WTC11 (cell line): ENCODE data around the gene GEMIN5.

Experiments
- CREM ChIP-seq: sonication (generic); formaldehyde crosslinking; IDR thresholded peaks from 2 replicates; pipeline ENCODE4 v1.8.1; 2022; ENCODE audit warnings: mild to moderate bottlenecking, missing genetic modification reagents, moderate library complexity
- CTCF ChIP-seq: fragments of 200-600 bp; IDR thresholded peaks from 2 replicates; pipeline ENCODE4 v1.8.0; 2022; ENCODE audit warnings: antibody characterized with exemption
- E2F5 ChIP-seq: sonication (generic); formaldehyde crosslinking; IDR thresholded peaks from 2 replicates; pipeline ENCODE4 v1.8.1; 2022; ENCODE audit warnings: mild to moderate bottlenecking, moderate library complexity, missing genetic modification reagents
- ESRRA ChIP-seq: sonication (generic); formaldehyde crosslinking; IDR thresholded peaks from 2 replicates; pipeline ENCODE4 v1.8.1; 2022; ENCODE audit warnings: mild to moderate bottlenecking, missing genetic modification reagents, borderline replicate concordance
- GRHL2 ChIP-seq: fragments of 250-450 bp; sonication (Bioruptor Pico); IDR thresholded peaks from 2 replicates; pipeline ENCODE4 v1.8.0; 2022; ENCODE audit warnings: mild to moderate bottlenecking, moderate library complexity; ENCODE audit not compliant: insufficient replicate concordance, severe bottlenecking
- GTF2I ChIP-seq: fragments of 250-450 bp; sonication (Bioruptor Pico); conservative IDR thresholded peaks from 2 replicates; pipeline ENCODE4 v1.4.0; 2021; ENCODE audit warnings: mild to moderate bottlenecking
- IRF1 ChIP-seq: sonication (generic); formaldehyde crosslinking; IDR thresholded peaks from 2 replicates; pipeline ENCODE4 v1.8.0; 2023; ENCODE audit warnings: missing genetic modification reagents
- MAX ChIP-seq: sonication (generic); formaldehyde crosslinking; IDR thresholded peaks from 2 replicates; pipeline ENCODE4 v1.8.0; 2022; ENCODE audit warnings: mild to moderate bottlenecking, missing genetic modification reagents
- NR2C2 ChIP-seq: sonication (generic); formaldehyde crosslinking; IDR thresholded peaks from 2 replicates; pipeline ENCODE4 v1.8.0; 2022; ENCODE audit warnings: mild to moderate bottlenecking, missing genetic modification reagents
- RELA ChIP-seq: sonication (generic); formaldehyde crosslinking; IDR thresholded peaks from 2 replicates; pipeline ENCODE4 v1.8.1; 2022; ENCODE audit warnings: missing genetic modification reagents, mild to moderate bottlenecking, borderline replicate concordance
- TCF7 ChIP-seq: sonication (generic); formaldehyde crosslinking; IDR thresholded peaks from 2 replicates; pipeline ENCODE4 v1.8.0; 2022; ENCODE audit warnings: mild to moderate bottlenecking, low read depth, missing genetic modification reagents, moderate library complexity
- ZNF121 ChIP-seq: sonication (generic); formaldehyde crosslinking; IDR thresholded peaks from 2 replicates; pipeline ENCODE4 v1.8.0; 2023; ENCODE audit warnings: missing genetic modification reagents
- TF ChIP-seq, protein P1 (sequence below): fragments of 250-450 bp; sonication (Bioruptor Pico); IDR thresholded peaks from 2 replicates; pipeline ENCODE4 v2.1.2; 2022; ENCODE audit warnings: mild to moderate bottlenecking, moderate library complexity
- TF ChIP-seq, protein P2 (sequence below): sonication (generic); formaldehyde crosslinking; conservative IDR thresholded peaks from 2 replicates; pipeline ENCODE4 v1.8.1; 2022; ENCODE audit warnings: mild to moderate bottlenecking, missing genetic modification reagents

GRCh38 chr5:154851351-154851750 is 86.7 kb downstream of the GEMIN5 start:
- TF ChIP-seq ESRRA (no peak), TCF7 (CRISPR knock-in tag) (no peak), CTCF (no peak), MAX (CRISPR knock-in tag) (no peak), GRHL2 (CRISPR knock-in tag) (no peak), E2F5 (no peak), NR2C2 (CRISPR knock-in tag) (no peak), IRF1 (CRISPR knock-in tag) (no peak), RELA (CRISPR knock-in tag) (no peak), ZNF121 (CRISPR knock-in tag) (no peak), GTF2I (CRISPR knock-in tag) (no peak), CREM (no peak)
- TF ChIP-seq, protein P1, sequence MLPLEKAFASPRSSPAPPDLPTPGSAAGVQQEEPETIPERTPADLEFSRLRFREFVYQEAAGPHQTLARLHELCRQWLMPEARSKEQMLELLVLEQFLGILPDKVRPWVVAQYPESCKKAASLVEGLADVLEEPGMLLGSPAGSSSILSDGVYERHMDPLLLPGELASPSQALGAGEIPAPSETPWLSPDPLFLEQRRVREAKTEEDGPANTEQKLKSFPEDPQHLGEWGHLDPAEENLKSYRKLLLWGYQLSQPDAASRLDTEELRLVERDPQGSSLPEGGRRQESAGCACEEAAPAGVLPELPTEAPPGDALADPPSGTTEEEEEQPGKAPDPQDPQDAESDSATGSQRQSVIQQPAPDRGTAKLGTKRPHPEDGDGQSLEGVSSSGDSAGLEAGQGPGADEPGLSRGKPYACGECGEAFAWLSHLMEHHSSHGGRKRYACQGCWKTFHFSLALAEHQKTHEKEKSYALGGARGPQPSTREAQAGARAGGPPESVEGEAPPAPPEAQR (CRISPR knock-in tag) = no peak
- TF ChIP-seq, protein P2, sequence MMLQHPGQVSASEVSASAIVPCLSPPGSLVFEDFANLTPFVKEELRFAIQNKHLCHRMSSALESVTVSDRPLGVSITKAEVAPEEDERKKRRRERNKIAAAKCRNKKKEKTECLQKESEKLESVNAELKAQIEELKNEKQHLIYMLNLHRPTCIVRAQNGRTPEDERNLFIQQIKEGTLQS (CRISPR knock-in tag) = no peak
